H1 (cell line): ENCODE data around the gene ABI1. TPM values are rescaled to one million over a fixed set of nuclear protein-coding genes. Genes with fewer than 3 reads are reported as not detected.

Source experiments
- CBX8 ChIP-seq: fragments of 300-800, 300-1000 bp; sonication (generic); IDR thresholded peaks from 2 replicates; pipeline ENCODE4 v1.7.1; 2016; ENCODE audit warnings: low read depth, low read length, borderline replicate concordance
- NRF1 ChIP-seq: IDR thresholded peaks from 2 replicates; pipeline ENCODE4 v1.6.1; 2011; ENCODE audit warnings: mild to moderate bottlenecking, low read depth, low read length, improper control_type of control experiment
- RBBP5 ChIP-seq: IDR thresholded peaks from 2 replicates; pipeline ENCODE4 v1.7.1; 2012; ENCODE audit warnings: low read depth, mild to moderate bottlenecking, inconsistent platforms, low read length, moderate library complexity, borderline replicate concordance
- SAP30 ChIP-seq: fragments of 300-600 bp; sonication (generic); IDR thresholded peaks from 2 replicates; pipeline ENCODE4 v1.7.1; 2012; ENCODE audit warnings: low read length, moderate library complexity, mild to moderate bottlenecking, inconsistent platforms; ENCODE audit not compliant: insufficient read depth, insufficient replicate concordance
- TEAD4 ChIP-seq: IDR thresholded peaks from 2 replicates; pipeline ENCODE4 v1.6.1; 2012; ENCODE audit warnings: low read depth, low read length, inconsistent platforms, mixed read lengths
- ZNF274 ChIP-seq: IDR thresholded peaks from 2 replicates; pipeline ENCODE4 v1.7.0; 2012; ENCODE audit warnings: low read length, borderline replicate concordance; ENCODE audit errors: extremely low read depth
- polyA plus RNA-seq, 7 experiments: library from polyadenylated mRNA; depleted of rRNA in 3 of 7; stranded (reverse) in 5 of 7; unstranded in 2 of 7; fragments of >200 nt in 5 of 7; fragments of 200-250 nt in 2 of 7; gene quantifications; 1 replicate in 5 of 7; 2 replicates in 1 of 7; 4 replicates in 1 of 7; pipeline versions ENCODE4 v1.2.1 to v1.2.3, GENCODE V29; 2011 to 2013; ENCODE audit warnings: missing spikeins in 2 of 7, mixed read lengths in 2 of 7
- total RNA-seq: library from RNA; stranded (reverse); fragmentation: NEBNext Ultra II Directional; extraction: Animal tissue kit (Norgen Biotek cat#: 25700); gene quantifications from 2 replicates; pipeline ENCODE4 v1.2.1, GENCODE V29; 2021

The ABI1 gene
- total and polyA plus RNA-seq, 2 of the 8 experiments (the other 6 are each of a cell fraction or from before 2014, with no cell fraction given) = 35.4 to 37.0 TPM

- TF ChIP-seq SAP30 = no peak
- TF ChIP-seq CBX8 = no peak
- TF ChIP-seq NRF1 = no peak
- TF ChIP-seq ZNF274 = no peak
- TF ChIP-seq RBBP5 = no peak
- no peak for TF ChIP-seq TEAD4
Measured at GRCh38 chr10:26806557-26806956, 54.2 kb downstream of the ABI1 start (continued).
